Muscle of arm (tissue), 12 donors: ENCODE measurements around the gene GPC6. TPM values are rescaled to one million over a fixed set of nuclear protein-coding genes. Genes with fewer than 3 reads are reported as not detected.

Experiments
- DNase-seq: peaks from one replicate; pipeline ENCODE4 v3.0.0-alpha.2; 2013
- polyA plus RNA-seq, 12 donors: library from polyadenylated mRNA; unstranded; fragments of 120-200 nt; gene quantifications; one replicate each; pipeline ENCODE4 v1.2.1, GENCODE V29; 2013; ENCODE audit not compliant: insufficient read length in 12 of 12

The GPC6 gene
- polyA plus RNA-seq, 12 donors, result 11.5 to 24.7 (median 15.3) TPM; not detected in 1

DNA sequence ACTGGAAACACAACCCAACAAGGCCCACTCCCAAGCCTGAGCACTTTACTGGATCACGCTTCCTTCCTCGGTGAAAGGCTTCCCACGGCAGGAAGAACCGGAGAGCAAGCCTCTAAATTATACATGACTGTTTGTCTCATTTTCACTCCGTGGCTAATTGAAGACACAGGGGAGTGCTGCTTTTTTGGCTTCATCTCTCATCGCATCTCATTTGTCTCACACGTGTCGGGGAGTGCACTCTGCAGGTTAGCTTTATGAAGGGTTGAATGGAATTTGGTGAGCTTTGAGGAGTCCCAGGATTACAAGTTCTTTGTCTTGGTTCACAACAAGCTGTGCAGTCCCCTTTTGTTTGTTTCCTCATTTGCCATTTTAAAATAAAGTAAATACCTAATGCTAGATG is 544.6 kb downstream of the GPC6 start:
- DNase-seq, result no peak

DNA sequence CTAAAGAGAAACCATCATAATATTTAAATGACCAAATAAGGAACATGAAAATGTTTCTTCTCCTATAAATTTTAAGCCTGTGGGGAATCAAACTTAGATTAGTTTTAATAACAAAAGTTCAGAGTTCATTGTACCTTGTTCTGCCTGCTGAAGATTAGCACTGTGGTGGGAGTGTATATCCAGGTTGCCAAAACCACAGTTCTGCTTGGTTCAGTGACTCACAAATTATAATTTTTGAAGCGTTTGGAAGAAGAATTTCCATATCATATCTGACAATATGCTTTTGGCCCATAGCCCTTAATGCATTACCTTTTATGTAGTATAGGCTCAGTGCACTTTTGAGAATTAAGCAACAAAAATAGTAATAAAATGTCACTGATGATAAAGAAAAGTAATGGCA is 545.2 kb downstream of the GPC6 start:
- no peak for DNase-seq

DNA sequence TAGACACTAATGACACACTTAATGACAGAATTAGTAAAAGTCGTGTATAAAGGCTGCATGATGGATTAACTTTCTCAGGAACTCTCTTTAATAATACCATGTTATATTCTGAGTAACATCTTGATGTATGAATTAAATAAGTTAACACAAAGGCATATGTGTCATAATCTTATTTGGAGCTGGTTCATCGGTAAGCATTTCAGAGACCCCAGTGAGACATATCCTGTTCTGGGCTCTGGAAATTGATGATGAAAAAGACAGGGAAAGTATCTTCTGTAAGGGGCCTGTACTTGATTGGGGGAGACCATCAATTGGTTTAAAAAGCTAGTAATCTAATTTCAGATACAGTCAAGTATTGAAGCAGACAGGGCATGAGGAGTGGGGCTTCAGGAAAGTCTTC is 547.9 kb downstream of the GPC6 start:
- DNase-seq, result no peak

DNA sequence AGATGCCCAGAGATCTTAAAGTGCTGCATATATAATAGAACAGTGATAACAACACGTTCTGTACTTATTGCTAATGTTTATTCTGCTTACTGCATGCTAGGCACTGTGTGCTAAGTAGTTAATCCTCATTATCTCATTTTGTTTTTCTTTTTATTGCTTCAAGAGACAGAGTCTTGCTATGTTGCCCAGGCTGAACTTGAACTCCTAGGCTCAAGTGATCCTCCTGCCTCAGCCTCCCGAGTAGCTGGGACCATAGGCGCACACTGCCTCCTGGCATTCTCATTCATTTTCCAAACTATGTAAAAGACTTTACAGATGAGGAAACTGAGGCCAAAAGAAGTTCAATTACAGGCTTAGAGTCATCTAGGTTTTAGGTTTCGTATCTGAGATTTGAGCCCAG is 548.4 kb downstream of the GPC6 start:
- DNase-seq, result no peak

DNA sequence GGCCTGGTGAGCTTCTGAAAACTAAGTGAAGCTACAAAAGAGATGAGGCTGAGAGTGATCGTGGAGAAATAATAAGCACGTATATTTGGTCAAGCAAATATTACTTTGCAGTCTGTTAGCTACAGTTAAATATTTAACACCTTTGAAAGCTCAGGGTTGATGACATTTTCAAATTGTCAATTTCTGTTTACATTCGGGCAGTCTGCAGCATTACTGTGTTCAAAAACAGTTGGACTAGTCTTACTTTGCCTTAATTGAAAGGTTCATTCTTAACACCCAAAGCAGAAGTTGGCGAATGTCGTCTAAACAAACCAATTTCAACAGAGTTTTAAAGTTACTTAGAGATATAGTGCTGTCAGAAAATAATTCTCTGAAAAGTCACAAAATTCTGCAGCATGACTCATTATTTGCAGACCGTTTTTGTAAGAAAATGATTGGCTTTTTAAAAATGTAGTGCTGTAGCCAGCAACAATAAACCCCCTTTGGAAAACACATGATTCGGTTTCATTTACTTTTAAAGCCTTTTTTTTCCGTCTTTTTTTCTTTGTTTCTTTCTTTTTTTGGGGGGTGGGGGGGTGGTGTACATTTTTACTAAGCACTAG is 549.0 kb downstream of the GPC6 start:
- DNase-seq, result no peak

DNA sequence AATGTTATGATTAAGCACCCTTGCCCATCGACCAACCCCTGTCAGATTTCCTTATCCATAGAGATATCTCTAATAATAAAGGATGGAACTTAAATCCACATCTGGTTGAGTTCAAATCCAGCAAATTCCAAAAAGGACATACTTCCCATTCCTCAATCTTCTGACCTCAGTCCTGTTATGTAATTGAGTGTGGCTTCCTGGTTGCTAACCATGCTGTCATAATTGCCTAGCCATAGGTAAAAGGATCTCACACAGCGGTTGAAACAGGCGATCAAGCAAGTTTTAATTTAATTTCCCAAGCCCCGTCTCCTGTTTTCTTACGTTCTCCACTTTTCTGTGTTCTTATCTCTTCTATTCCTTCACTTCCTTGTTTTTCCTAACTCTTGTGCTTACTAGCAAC is 550.3 kb downstream of the GPC6 start:
- DNase-seq, result no peak

DNA sequence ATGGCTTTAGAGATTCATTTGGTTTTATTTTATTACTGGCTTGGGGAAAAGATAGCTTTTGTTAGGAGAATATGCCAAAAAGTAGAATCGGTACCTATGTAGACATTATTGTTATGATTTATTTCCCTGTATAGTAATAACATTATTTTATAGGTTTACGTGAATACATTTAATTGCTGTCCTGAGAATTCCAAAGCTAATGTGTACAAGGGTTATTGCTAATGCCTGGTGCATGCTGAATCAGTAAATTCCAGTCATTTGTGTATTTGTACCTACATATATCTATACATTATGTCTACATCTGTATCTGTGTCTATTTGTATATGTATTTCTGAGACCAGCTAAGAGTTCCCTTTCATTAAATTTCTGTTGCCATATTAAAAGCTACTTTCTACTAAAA is 550.9 kb downstream of the GPC6 start:
- DNase-seq, result no peak

DNA sequence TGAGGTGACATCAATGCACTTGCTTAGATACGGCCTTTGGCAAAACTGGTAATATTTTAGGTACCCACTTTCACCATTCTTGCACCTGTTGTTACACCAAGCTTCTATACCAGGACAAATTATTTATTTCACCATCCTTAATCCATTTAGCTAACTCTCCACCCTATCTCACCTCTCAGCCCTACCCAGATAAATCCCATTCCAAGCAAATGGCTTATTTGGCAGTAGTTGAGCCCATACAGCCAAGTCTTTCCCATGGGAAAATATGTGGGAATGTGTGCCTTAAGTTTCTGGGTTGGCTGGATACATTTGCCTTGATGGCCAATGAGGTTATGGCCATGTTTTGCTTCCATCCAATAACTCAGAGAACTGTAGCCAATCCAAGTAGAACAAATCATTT is 551.9 kb downstream of the GPC6 start:
- no peak for DNase-seq

DNA sequence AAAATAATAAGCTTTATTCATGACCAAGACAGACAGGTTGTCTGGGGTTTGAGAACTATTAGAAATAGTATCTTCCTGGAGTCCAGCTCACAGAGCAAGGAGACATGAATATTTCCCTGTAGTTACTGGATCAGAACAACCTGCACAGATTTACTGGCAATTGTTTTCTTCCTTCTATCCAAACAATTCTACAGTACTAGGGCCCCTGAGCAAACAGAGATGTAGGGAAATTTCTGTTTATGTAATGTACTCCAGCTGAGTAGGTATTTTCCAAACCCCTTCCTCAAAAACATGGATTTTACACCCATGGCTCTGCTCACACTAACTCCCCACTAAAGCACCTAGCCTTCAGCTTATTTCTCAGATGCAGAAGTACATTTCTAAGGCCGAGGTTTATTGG is 557.6 kb downstream of the GPC6 start:
- no peak for DNase-seq

DNA sequence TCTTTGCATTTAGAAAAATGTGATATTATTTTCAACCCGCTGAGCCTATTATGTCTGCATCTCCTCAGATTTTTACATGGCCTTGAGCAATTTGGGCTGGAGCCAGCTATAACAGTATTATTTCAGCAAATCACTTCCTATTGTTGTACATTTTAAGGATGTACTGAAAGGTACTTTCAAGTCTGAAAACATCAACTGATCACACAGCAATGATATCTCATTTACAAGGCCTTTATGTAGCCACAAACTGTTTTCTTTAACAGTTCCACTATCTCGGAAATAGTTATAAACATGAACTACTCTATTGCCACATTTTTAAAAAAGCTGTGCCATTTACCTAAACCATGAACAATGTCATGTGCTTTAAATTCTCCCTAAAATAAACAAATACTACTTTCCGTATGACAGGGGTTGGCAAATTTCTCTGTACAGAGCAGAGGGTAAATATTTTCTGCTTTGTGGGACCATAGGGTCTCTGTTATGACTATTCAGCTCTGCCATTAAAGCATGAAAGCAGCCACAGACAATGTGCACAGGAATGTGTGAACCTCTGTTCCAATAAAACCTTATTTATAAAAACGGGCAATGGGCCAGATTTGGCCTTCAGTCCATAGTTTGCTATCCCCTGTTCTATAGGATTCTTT is 560.4 kb downstream of the GPC6 start:
- DNase-seq, result no peak

DNA sequence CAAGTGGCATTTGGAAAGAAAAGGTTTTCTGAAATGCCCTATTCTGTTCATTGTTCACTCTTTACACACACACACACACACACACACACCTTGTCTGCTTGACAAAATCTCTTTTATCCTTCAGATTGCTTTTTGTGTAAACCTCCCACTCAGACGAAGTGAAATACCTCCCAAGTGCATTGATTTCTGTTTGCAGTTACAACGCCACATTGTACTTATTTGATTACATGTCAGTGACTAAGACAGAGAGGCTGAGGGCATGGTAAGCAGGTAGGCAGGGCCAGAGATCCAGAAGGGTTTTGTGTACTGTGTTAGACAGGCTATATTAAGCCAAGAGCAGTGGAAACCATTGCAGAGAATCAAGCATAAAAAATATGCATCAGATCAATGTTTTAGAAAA is 561.8 kb downstream of the GPC6 start:
- DNase-seq, result no peak

DNA sequence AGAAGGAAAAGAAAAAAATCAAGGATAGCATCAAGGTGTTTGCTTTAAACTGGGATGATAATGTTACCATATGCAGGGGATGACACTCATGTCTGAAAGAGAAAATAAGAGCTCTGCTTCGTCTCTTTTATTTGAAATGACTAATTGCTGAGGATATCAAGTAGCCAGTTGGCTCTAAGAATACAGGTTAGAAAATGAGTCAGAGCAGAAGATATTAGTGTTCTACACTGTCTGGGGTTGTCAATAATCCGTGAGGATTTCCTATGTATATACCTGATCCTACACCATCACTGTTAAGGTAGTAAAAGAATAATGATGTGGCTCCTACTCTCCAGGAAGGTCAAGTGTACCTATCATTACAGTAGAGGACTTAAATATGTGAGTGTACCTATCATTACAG is 562.5 kb downstream of the GPC6 start:
- no peak for DNase-seq

DNA sequence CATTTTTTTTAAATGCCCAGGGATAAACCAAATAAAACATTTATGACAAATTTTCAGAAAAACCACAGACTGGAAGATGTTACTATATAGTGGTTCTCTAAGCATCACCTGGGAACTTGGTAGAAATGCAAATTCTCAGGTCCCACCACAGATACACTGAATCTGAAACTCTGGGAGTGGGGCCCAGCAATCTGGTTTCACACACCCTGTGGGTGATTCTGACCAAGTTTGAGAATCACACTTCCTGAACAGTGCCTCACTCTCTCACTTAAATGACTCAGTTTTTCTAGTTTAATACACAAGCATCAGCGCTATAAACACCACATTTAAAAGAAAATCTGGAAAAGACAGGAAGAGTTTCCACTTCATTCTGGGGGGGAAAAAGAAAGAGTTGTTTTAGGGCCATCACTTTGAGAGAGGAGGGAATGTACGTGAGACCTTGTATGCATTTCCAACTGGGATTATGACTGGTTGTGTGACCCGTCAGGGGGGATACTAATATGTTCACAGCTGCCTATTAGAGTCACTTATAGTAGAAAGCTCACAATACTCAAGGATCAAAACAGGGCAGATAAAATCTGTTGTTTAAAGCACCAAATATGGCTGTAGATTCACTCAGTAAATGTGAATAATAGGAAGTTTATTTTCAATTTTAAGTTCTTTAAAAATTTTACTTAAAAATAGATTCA is 567.7 kb downstream of the GPC6 start:
- DNase-seq, result no peak

DNA sequence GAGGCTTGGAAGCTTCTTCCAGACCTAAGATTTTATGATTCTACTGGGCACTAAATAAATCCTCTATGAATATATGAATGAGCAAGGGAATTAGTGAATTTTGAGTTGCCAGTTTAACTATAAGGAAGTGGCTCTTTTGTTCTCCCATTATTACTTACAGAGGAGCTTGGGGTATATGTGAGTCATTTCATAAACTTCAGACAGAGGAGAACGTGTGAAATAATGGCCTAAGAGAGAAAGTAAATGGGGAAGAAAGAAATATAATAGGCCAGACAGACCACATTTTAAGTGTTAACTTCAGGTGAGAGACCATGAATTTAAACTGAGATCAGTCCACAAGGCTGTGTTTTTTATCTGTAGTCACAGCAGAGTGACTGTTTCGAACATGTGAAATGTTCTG is 570.9 kb downstream of the GPC6 start:
- no peak for DNase-seq

DNA sequence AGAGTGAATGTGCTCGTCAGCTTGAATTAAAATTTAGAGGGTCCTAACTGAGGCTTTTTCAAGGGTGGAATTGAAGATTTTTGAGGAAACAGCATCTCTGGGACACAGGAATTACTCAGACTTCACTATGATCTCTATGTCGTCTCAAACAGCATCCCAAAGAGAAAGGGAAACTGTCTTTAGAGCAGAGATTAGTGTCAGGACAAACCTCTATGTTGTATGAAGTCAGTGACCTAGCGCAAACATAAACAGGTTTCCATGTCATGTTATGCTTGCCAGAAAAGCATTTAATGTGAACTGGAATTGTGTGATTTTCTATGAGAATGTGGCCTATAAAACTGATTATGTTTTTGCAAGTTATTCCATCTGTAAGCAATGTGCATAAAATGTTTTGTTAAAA is 573.7 kb downstream of the GPC6 start:
- DNase-seq, result no peak

DNA sequence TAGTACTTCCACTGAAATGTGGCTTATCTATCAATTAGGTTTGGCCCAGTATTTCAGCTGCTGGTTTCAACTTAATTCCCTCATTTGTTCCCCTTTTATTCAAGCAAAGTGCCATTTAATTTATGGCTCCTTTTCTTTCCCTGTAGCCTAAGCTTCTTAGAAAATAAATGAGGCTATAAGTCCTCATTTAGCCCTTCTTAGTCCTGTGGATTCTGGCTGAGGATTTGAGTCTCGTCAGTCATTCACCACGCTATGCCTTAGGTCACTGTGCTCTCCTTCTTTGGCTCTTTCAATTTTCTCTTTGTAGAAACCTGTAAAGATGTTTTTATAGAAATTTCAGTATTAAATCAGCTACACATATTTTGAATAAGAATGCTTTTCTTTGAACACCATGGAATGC is 579.1 kb downstream of the GPC6 start:
- no peak for DNase-seq

DNA sequence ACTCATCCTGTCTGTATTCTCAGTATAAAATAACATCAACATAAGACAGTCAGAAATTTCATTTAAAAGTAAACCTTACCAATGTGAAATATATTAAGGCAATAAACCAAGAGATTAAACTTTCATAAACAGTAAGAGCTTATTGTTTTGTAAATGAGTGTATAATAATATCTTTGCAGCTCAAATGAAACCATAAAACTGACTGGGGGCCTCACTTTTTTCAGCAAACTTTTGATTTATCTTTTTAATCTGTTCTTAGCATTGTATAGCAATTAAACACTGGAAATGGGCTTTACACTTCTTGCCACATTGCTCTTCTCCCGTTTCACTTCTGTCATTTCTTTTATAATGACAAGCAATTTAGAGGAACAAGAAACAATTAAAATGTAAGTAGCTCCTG is 580.3 kb downstream of the GPC6 start:
- DNase-seq, result no peak

DNA sequence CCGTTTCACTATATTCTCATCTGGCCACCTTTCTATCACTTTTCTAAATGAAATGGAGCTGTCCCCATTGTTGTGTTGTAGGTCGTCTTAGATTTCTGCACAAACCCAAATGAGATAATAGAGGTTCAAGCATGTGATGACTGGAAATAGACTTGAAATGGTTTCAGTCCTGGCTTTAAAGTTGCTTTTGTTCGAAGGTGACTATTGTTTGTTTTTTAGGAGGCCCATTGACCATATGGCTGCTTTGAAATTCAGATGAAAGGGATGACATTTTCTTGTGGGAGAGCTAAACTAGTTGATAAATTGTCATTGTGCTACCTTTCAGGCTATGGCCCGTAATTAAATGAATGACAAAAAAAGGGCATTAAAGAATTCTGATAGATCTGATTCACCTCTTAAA is 583.7 kb downstream of the GPC6 start:
- no peak for DNase-seq

DNA sequence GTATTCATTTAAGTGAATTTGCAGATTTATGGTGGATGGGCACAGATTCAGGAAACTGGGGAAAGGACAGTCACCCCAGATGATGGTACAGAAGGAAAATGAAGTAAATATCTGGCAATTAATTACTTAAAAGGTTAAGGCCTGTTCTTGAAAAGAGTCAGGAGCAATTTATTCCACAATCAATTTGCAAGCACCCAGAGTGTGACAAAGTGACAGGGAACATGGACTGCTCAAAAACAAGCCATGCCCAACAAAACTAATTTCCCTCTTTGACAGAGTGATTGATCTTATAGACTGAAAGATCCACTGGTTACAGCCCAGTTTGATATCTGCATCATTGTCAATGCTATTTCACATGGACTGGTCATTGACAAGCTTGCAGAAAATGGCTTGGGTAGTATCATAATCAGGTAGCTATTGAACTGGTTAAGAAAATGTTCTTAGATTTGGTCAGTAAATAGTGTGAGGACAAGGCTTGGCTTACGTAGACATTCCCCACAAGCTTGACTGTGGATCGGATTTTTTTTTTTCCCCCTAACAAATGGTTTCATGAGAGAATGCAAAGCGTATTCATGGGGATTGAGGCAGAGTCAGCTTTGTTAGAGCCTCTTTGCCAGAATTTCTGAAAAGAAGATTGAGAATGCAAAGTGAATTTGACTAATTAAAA is 584.6 kb downstream of the GPC6 start:
- DNase-seq, result no peak

DNA sequence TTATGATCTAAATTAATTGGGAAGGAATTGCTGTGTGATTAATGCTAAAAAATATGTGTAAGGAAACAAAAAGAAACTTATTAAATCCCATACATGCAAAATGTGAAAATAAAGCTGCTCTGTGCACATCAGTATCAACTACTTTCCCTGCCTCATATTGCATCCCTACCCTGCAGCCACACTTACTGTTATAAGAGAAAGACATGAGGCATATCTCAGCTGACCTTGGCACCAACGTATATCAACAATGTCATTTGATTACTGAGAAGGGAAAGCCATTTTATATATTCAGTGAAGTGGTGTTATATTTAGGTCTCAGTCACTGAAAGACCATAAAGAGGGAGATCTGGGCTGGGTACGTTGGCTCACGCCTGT is 585.1 kb downstream of the GPC6 start:
- no peak for DNase-seq

DNA sequence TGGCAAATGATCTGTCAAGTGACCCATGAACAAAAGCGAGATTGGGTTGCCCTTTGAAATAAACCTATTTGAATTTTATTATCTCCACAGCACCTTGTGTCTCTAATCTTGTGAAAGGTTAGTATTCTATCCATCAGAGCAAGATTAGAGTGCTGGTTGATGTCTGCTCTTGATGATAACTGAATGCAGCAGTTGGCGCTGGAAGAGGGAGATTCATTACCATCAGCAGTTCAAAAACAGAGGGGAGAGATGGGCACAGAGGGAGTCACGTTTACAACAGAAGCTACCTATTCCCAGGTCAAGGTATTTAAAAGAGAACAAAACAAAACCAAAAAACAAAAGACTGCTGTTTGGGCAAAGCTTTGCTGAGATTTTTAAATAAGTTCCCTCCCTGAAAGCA is 588.1 kb downstream of the GPC6 start:
- no peak for DNase-seq

DNA sequence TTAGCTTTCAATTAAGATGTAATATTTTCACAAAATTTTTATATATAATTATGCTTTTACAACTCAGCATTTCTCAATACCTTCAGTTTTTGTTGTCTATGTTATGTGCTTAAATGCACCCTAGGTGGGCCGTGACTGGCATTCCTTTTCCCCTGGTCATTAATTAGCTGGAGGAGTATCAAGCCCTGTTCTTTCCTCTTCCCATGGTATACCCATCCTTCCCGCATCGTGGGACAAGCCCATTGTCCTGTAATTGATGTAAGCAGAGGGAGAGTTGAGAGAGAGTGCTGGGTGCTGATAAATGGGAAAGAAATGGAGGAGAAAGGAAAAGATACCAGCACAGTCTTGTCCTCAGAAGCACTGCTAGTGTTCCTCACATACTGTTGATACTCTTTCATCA is 591.7 kb downstream of the GPC6 start:
- DNase-seq, result no peak

DNA sequence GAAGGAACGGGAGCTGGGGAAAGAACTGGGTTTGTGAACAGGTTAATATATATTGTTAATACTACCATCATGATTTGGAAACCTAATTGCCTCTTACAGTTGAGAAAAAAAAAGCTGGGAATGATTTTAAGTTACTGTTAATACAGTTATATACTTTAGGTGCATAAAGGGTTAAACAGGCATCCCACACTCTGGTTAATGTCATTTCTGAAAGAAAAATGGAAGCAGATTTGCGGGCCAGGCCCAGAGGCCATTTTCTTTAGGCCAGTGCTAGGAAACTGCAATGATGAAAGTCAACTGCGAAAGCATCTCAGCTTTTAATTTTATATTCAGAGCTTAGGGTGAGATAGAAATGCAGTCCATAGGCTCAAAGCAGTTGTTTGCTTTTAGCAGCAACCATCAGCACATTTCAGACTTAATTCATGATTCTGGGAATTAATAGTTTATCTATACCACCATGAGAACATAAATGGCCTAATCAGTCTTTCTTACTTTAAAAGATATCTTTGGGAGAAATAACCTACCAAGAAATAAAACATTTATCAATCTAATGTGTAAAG is 592.8 kb downstream of the GPC6 start:
- no peak for DNase-seq
